Ramos (cell line): ENCODE data around the gene EDEM1.
"Not testable (repeated sequence)": the region's sequence is repeated elsewhere in the genome, so short reads cannot be mapped to it uniquely, and the experiment has no call there.

Experiments used
- in situ Hi-C: fragments of 300-500 bp; cut with MboI; formaldehyde crosslinking; loops from one replicate; pipeline ENCODE4 v1.14.3; 2022; ENCODE audit warnings: low sequenced_read_pairs; ENCODE audit not compliant: unreplicated experiment

Gene EDEM1

GRCh38 chr3:5187156-5187919 is at the start of gene EDEM1:
EDEM1 (plus strand) TSS chr3:5187707; CDS start chr3:5187806, 99 bp downstream.
- in situ Hi-C loops = no loop called here

GRCh38 chr3:5138214-5138981 is 49.1 kb upstream of the EDEM1 start:
- in situ Hi-C loops = no loop called here

GRCh38 chr3:5140230-5140621 is 47.3 kb upstream of the EDEM1 start:
- in situ Hi-C loops = no loop called here

- in situ Hi-C loops = no loop called here
Observed at GRCh38 chr3:5140839-5141238, 46.7 kb upstream of the EDEM1 start.

- in situ Hi-C loops = no loop called here
Observed at GRCh38 chr3:5141760-5142159, 45.7 kb upstream of the EDEM1 start.

- in situ Hi-C loops = no loop called here
Observed at GRCh38 chr3:5143464-5143863, 44.0 kb upstream of the EDEM1 start.

- in situ Hi-C loops = no loop called here
Observed at GRCh38 chr3:5144316-5144994, 43.1 kb upstream of the EDEM1 start.

- in situ Hi-C loops = no loop called here
Observed at GRCh38 chr3:5145120-5145519, 42.4 kb upstream of the EDEM1 start.

GRCh38 chr3:5147152-5147551 is 40.4 kb upstream of the EDEM1 start:
- in situ Hi-C loops = not testable (repeated sequence)

GRCh38 chr3:5149306-5149880 is 38.1 kb upstream of the EDEM1 start:
- in situ Hi-C loops = no loop called here

- in situ Hi-C loops = no loop called here
Observed at GRCh38 chr3:5151586-5151985, 35.9 kb upstream of the EDEM1 start.

GRCh38 chr3:5153074-5153473 is 34.4 kb upstream of the EDEM1 start:
- in situ Hi-C loops = no loop called here

GRCh38 chr3:5155241-5155640 is 32.3 kb upstream of the EDEM1 start:
- in situ Hi-C loops = no loop called here

- in situ Hi-C loops = no loop called here
Observed at GRCh38 chr3:5160321-5160720, 27.2 kb upstream of the EDEM1 start.

GRCh38 chr3:5160940-5161858 is 26.3 kb upstream of the EDEM1 start:
- in situ Hi-C loops = no loop called here

GRCh38 chr3:5162102-5162501 is 25.4 kb upstream of the EDEM1 start:
- in situ Hi-C loops = no loop called here

GRCh38 chr3:5165698-5166097 is 21.8 kb upstream of the EDEM1 start:
- in situ Hi-C loops = no loop called here

GRCh38 chr3:5166846-5167245 is 20.7 kb upstream of the EDEM1 start:
- in situ Hi-C loops = no loop called here

- in situ Hi-C loops = no loop called here
Observed at GRCh38 chr3:5168110-5168509, 19.4 kb upstream of the EDEM1 start.

GRCh38 chr3:5169807-5170206 is 17.7 kb upstream of the EDEM1 start:
- in situ Hi-C loops = no loop called here
